CD4-positive, alpha-beta T cell treated with Interleukin-17A for 1 hour (primary cell): ENCODE measurements around the gene LRP3.
A peak's percentile ranks its signal among the peaks of the same experiment; 100 is the strongest.
"Not testable (repeated sequence)": the region's sequence is repeated elsewhere in the genome, so short reads cannot be mapped to it uniquely, and the experiment has no call there.

Experiments used
- DNase-seq: peaks from one replicate; pipeline ENCODE4 v3.0.0-alpha.2; 2020

LRP3 gene

GRCh38 chr19:33204136-33204973 lies 10.2 kb downstream of the LRP3 start:
- no peak for DNase-seq

GRCh38 chr19:33205110-33205509 lies 11.0 kb downstream of the LRP3 start:
- no peak for DNase-seq

- no peak for DNase-seq
These were observed 11.6 kb downstream of the LRP3 start for GRCh38 chr19:33205531-33206260.

GRCh38 chr19:33206261-33207039 lies 12.3 kb downstream of the LRP3 start:
- no peak for DNase-seq

- DNase-seq = no peak
These were observed 13.0 kb downstream of the LRP3 start for GRCh38 chr19:33207040-33207620.

- no peak for DNase-seq
These were observed 13.8 kb downstream of the LRP3 start for GRCh38 chr19:33207903-33208302.

GRCh38 chr19:33208371-33208895 lies 14.3 kb downstream of the LRP3 start:
- no peak for DNase-seq

- no peak for DNase-seq
These were observed 15.0 kb downstream of the LRP3 start for GRCh38 chr19:33208904-33209849.

- DNase-seq = not testable (repeated sequence)
These were observed 15.7 kb downstream of the LRP3 start for GRCh38 chr19:33209850-33210230.

- DNase-seq = no peak
These were observed 16.3 kb downstream of the LRP3 start for GRCh38 chr19:33210266-33210940.

- no peak for DNase-seq
These were observed 17.8 kb downstream of the LRP3 start for GRCh38 chr19:33211794-33212435.

- DNase-seq = no peak
These were observed 18.5 kb downstream of the LRP3 start for GRCh38 chr19:33212436-33213172.

GRCh38 chr19:33214596-33214995 lies 20.5 kb downstream of the LRP3 start:
- no peak for DNase-seq

- DNase-seq = no peak
These were observed 21.5 kb downstream of the LRP3 start for GRCh38 chr19:33215438-33216197.

- peak; percentile 6 for DNase-seq
These were observed 22.2 kb downstream of the LRP3 start for GRCh38 chr19:33216198-33216830.

GRCh38 chr19:33217881-33218280 lies 23.8 kb downstream of the LRP3 start:
- DNase-seq = no peak

- no peak for DNase-seq
These were observed 25.2 kb downstream of the LRP3 start for GRCh38 chr19:33219261-33219815.

- DNase-seq = no peak
These were observed 26.0 kb downstream of the LRP3 start for GRCh38 chr19:33220115-33220514.
